GM12878 (cell line): Measurements from ENCODE around the gene MXRA7. TPM values are rescaled to one million over a fixed set of nuclear protein-coding genes. Genes with fewer than 3 reads are reported as not detected.

ENCODE experiments used
- ATAC-seq: fragments of 200-7000 bp; cut with Tn5 transposase; 3 replicates; pipeline ENCODE4 v1.9.1; 2020; ENCODE audit warnings: mild to moderate bottlenecking, moderate library complexity
- BruUV-seq: library from RNA; stranded (reverse); fragments of 400-500 nt; replicated peaks from 2 replicates; lab custom pipeline; 2021; lab: Mats Ljungman, UMichigan
- CTCF ChIA-PET: fragments of 300-600 bp; sonication (Branson Sonifier 250); formaldehyde crosslinking; extraction: SDS; loops from one replicate; lab custom pipeline; 2021; ENCODE audit warnings: inconsistent platforms; lab: Yijun Ruan, JAX
- POLR2A ChIA-PET: fragments of 350-600 bp; formaldehyde crosslinking; extraction: SDS; loops from one replicate; lab custom pipeline; 2021; ENCODE audit warnings: inconsistent platforms; lab: Charles Lee
- RAD21 ChIA-PET: fragments of 300-600 bp; sonication (Branson Sonifier 250); formaldehyde crosslinking; loops from one replicate; lab custom pipeline; 2023; ENCODE audit warnings: antibody characterized with exemption; ENCODE audit not compliant: unreplicated experiment; lab: Charles Lee
- SMC1A ChIA-PET: fragments of 300-600 bp; sonication (Branson Sonifier 250); formaldehyde crosslinking; loops from one replicate; lab custom pipeline; 2023; ENCODE audit not compliant: unreplicated experiment, uncharacterized antibody; lab: Charles Lee
- DNase-seq: peaks from one replicate; pipeline ENCODE4 v3.0.0-alpha.2; 2011; ENCODE audit warnings: low read depth, low spot score
- FAIRE-seq: peaks from 3 replicates; lab custom pipeline; 2011; peaks lifted over from hg19 to GRCh38; lab: Jason Lieb, UNC
- H2AFZ ChIP-seq: 2 replicates; pipeline ENCODE4 v1.6.0; 2011; ENCODE audit warnings: low read depth, low read length, control low read depth; ENCODE audit not compliant: control insufficient read depth
- H3K27ac ChIP-seq: 2 replicates; pipeline ENCODE4 v1.5.1; 2011; ENCODE audit warnings: control low read depth; ENCODE audit not compliant: control insufficient read depth, insufficient read depth
- H3K27me3 ChIP-seq, 2 experiments: replicated peaks in 1 of 2; 2 replicates each; pipeline versions ENCODE4 v1.6.0 to v1.6.1; 2011; ENCODE audit warnings: low read length in 1 of 2; ENCODE audit not compliant: control insufficient read depth in 2 of 2, insufficient read depth in 2 of 2
- H3K36me3 ChIP-seq, 2 experiments: 2 replicates each; pipeline ENCODE4 v1.5.1; 2011; ENCODE audit warnings: low read length in 1 of 2; ENCODE audit not compliant: control insufficient read depth in 2 of 2, insufficient read depth in 2 of 2
- H3K4me1 ChIP-seq: 2 replicates; pipeline ENCODE4 v1.6.1; 2011; ENCODE audit warnings: mild to moderate bottlenecking, low read length, moderate library complexity, mixed read lengths; ENCODE audit not compliant: control insufficient read depth, insufficient read depth
- H3K4me2 ChIP-seq: 2 replicates; pipeline ENCODE4 v1.6.0; 2011; ENCODE audit warnings: control low read depth; ENCODE audit not compliant: control insufficient read depth, insufficient read depth
- H3K4me3 ChIP-seq: fragments of 200-600 bp; sonication (generic); 2 replicates; pipeline ENCODE4 v1.5.1; 2016
- H3K79me2 ChIP-seq: 2 replicates; pipeline ENCODE4 v1.6.0; 2011; ENCODE audit warnings: low read length; ENCODE audit not compliant: control insufficient read depth, insufficient read depth
- H3K9ac ChIP-seq: 2 replicates; pipeline ENCODE4 v1.8.0; 2011; ENCODE audit warnings: low read length, control low read depth, mixed read lengths; ENCODE audit not compliant: control insufficient read depth, insufficient read depth
- H3K9me3 ChIP-seq: replicated peaks from 3 replicates; pipeline ENCODE4 v1.5.1; 2011; ENCODE audit warnings: mild to moderate bottlenecking, low read length; ENCODE audit not compliant: control insufficient read depth, insufficient read depth
- H4K20me1 ChIP-seq: 2 replicates; pipeline ENCODE4 v1.6.0; 2011; ENCODE audit not compliant: control insufficient read depth, insufficient read depth
- E2F8 ChIP-seq: fragments of 450-650 bp; IDR thresholded peaks from 2 replicates; pipeline ENCODE4 v1.6.1; 2018; ENCODE audit warnings: mild to moderate bottlenecking, low read depth, moderate library complexity; ENCODE audit not compliant: partially characterized antibody
- JUNB ChIP-seq: IDR thresholded peaks from 2 replicates; pipeline ENCODE4 v1.6.1; 2016; ENCODE audit warnings: antibody characterized with exemption, mild to moderate bottlenecking
- PRDM15 ChIP-seq: fragments of 450-650 bp; formaldehyde crosslinking; IDR thresholded peaks from 2 replicates; pipeline ENCODE4 v1.4.0; 2020; ENCODE audit warnings: mild to moderate bottlenecking, moderate library complexity
- RFX5 ChIP-seq: IDR thresholded peaks from 2 replicates; pipeline ENCODE4 v1.6.1; 2011; ENCODE audit warnings: low read depth, low read length, improper control_type of control experiment
- SUPT20H ChIP-seq: IDR thresholded peaks from 2 replicates; pipeline ENCODE4 v1.6.1; 2011; ENCODE audit warnings: low read depth, mild to moderate bottlenecking, low read length, moderate library complexity, borderline replicate concordance; ENCODE audit not compliant: control insufficient read depth
- USF1 ChIP-seq: IDR thresholded peaks from 2 replicates; pipeline ENCODE4 v1.6.1; 2011; ENCODE audit warnings: borderline replicate concordance, low read depth, mild to moderate bottlenecking, moderate library complexity, mixed read lengths, low read length; ENCODE audit not compliant: insufficient read depth; ENCODE audit errors: extremely low read length
- ZBTB40 ChIP-seq: fragments of 450-650 bp; IDR thresholded peaks from 2 replicates; pipeline ENCODE4 v1.6.1; 2016; ENCODE audit warnings: mild to moderate bottlenecking, moderate library complexity, borderline replicate concordance
- WGBS: methylation state at CpG from one replicate; pipeline ENCODE4 v1.1.6; 2016; ENCODE audit warnings: low lambda C conversion rate; ENCODE audit not compliant: insufficient replicate concordance, insufficient coverage; ENCODE audit errors: missing lambda C conversion rate; 5-methylcytosine and 5-hydroxymethylcytosine counted together
- in situ Hi-C: fragments of 300-500 bp; cut with MboI; formaldehyde crosslinking; loops from 9 replicates; pipeline ENCODE4 v1.14.3; 2018; ENCODE audit warnings: mixed read lengths
- intact Hi-C: fragments of 100-400 bp; cut with micrococcal nuclease; formaldehyde crosslinking; loops from one replicate; pipeline ENCODE4 v1.14.2; 2022; ENCODE audit not compliant: unreplicated experiment
- polyA plus RNA-seq, 11 experiments: library from polyadenylated mRNA; depleted of rRNA in 4 of 11; unstranded in 6 of 11; stranded (reverse) in 5 of 11; fragments of >200 nt; fragmentation: Nextera tagmentation in 4 of 11; fragmentation: Illumina TruSeq in 1 of 11; extraction: Ambion mirVana in 4 of 11; extraction: Trizol in 1 of 11; gene quantifications; 1 replicate in 1 of 11; 2 replicates in 10 of 11; pipeline versions ENCODE4 v1.2.1 to v1.2.3, GENCODE V29; 2011 to 2016; ENCODE audit warnings: inconsistent platforms in 2 of 11, missing spikeins in 2 of 11, low read depth in 1 of 11
- total RNA-seq, 4 experiments: library from RNA; depleted of rRNA in 3 of 4; stranded (reverse); fragments of >200 nt in 3 of 4; fragmentation: Illumina TruSeq in 1 of 4; extraction: Trizol in 1 of 4; gene quantifications; 2 replicates each; pipeline versions ENCODE4 v1.2.1 to v1.2.3, GENCODE V29; 2013 to 2021

MXRA7 gene
- total and polyA plus RNA-seq, 10 of the 15 experiments (the other 5 are each of a cell fraction or from before 2014, with no cell fraction given) = 0.03 to 2.0 (median 0.33) TPM

- Histone ChIP-seq H3K9ac (no peak overlapping the region), H2AFZ (no peak overlapping the region), H3K27me3 (no peaks in the 10 kb centered on the region), H3K36me3 (peaks cover 17 to 46% of the 10 kb centered on the region in 2 experiments), H3K4me2 (no peak overlapping the region), H3K4me1 (peaks cover 6% of the 10 kb centered on the region), H3K27ac (no peak overlapping the region), H3K9me3 (no peaks in the 10 kb centered on the region), H3K4me3 (no peak overlapping the region), H4K20me1 (0 out of 2 replicates have a peak, but pooled peaks cover under 1% of the 10 kb centered on the region), H3K79me2 (peaks cover 19% of the 10 kb centered on the region)
- POLR2A ChIA-PET = no interaction called here
- WGBS = 98% methylated on average over 9 of the region's 9 CpGs
- in situ Hi-C loops (no loop called here), intact Hi-C loops (no loop called here)
- ATAC-seq (no peak), DNase-seq (no peak), FAIRE-seq (no peak)
- RAD21 ChIA-PET = no interaction called here
- CTCF ChIA-PET = interaction anchor here (1.5 kb wide), 1 partner anchor 39 kb away, joined by 6 read pairs; no protein-coding TSS in a partner anchor
- BruUV-seq = no TSS peak
- SMC1A ChIA-PET = no interaction called here
- TF ChIP-seq SUPT20H (no peak), JUNB (no peak), RFX5 (no peak), USF1 (no peak), PRDM15 (CRISPR knock-in tag) (no peak), ZBTB40 (no peak), E2F8 (no peak)
Measured at GRCh38 chr17:76720211-76720610, 9.4 kb upstream of the MXRA7 start.
